SKM-1 (cell line): ENCODE data around the gene WDR88.
A peak's percentile ranks its signal among the peaks of the same experiment; 100 is the strongest.
"Not testable (repeated sequence)": the region's sequence is repeated elsewhere in the genome, so short reads cannot be mapped to it uniquely, and the experiment has no call there.

Source experiments
- DNase-seq: peaks from one replicate; lab custom pipeline; 2025; ENCODE audit not compliant: unreplicated experiment; lab: John Stamatoyannopoulos, UW

The WDR88 gene

DNA sequence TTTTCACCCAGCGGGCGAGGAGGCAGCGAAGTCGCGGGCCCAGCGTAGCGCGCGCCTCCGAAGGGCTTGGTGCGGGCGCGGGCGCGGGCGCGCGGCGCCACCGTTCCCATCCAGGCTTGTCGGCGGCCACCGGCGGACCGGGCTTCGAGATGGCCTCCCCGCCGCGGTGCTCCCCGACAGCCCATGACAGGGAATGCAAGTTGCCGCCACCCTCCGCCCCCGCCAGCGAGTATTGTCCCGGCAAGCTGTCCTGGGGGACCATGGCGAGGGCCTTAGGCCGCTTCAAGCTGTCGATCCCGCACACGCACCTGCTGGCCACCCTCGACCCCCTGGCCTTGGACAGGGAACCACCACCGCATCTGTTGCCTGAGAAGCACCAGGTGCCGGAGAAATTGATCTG lies at the start of gene WDR88:
TSS of gene WDR88 (plus strand) at position 94 of the 400 bp plus-strand sequence. CDS start at position 150, 56 bp downstream.
- DNase-seq: no peak

DNA sequence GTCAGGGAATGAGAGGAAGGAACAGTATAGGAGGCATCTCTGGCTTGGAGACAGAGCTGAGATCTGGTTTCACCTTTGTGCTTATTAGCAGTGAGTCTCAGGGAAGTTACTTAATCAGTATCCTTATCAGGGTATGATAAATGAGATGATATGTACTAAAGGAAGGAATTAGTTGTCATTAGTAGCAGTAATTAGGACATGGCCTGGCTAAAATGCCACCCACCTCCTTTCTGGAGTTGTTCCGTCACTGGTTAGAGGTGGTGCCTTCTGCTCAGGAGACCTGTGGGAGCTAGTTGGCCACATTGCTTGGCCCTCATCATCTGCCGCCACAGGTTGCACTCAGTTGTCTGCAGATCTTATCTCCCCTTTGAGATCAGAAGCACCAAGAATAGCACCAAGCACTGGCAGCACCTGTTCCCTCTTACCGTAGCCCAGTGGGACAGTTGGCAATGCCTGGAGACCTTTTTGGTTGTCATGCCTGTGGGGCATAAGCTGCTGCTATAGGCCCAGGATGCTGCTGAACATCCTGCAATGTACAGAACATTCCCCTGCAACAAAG lies 46.3 kb upstream of the WDR88 start:
- DNase-seq: no peak

DNA sequence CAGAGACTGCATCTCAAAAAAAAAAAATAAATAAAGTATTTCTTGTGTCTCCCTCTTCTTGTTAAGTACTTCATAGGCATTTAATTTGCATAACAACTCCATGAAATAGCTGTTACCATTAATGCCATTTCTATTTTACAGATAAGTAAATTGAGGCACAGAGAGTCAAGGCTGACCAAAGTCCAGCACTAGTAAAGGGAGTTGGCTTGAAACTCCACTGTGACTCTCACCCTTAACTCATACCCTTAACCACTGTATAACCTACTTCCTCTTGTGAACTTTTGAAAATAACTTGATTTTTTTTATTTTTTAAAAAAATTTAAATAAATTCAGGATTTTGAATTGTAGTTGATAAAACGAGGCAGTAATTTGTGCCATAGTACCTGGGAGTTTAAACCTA lies 45.0 kb upstream of the WDR88 start:
- no peak for DNase-seq

DNA sequence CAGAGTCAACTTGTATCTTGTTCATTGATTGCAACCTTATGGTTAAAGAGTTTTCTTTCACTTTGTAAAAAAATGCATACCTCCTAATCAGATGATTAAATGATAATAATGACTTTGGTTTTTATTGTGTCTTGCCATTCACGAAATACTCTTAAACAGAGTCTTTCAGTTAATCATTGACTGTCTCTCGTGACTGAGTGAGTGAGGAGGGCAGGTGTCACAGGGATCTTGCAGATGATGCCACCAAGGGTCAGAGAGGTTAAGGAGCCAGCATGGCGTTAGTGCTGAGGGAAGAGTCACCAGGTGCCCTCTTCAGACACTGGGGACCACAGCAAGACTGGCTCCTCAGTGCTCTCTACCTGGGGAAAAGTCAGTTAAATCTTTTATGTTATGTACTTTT lies 42.9 kb upstream of the WDR88 start:
- DNase-seq: no peak

GRCh38 chr19:33090179-33090578 lies 41.7 kb upstream of the WDR88 start:
- DNase-seq: no peak

DNA sequence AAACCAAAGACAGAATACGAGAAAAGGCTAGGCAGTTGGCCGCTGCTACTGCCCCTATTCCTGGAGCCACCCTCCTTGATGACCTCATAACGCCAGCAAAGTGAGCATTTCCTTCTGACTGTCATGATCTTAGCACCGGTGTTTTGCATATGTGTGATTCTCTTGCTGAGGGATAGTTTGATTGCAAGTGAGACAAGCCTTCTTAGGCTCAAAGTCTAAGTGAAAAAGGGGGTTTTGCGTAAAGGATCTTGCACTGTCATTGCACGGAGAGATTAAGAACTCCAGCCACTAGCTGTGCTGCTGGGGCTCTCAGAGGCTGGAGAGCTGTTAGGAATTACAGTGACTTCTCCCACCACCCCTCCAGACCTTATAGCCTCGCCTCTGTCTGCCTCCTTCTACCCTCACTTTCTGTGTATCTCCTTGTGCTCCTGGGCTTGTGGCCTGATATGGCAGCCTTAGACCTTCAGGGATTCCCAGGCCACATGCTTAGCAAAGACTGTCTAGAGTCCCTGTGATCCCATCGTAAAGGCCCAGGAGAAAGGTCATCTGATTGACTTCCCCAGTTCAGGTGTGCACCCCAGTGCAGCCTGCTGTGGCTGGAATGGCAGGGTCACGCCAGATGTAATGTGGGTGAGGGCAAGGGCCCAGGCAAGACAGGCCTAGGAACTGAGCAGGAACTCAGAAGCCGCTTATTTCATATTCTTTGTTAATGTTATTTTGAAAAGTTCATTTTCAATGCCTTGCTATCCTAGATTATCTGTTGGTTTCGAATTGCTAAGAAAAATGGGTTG lies 38.3 kb upstream of the WDR88 start:
- no peak for DNase-seq

- no peak for DNase-seq
Observed at GRCh38 chr19:33094436-33095067, 37.4 kb upstream of the WDR88 start.

DNA sequence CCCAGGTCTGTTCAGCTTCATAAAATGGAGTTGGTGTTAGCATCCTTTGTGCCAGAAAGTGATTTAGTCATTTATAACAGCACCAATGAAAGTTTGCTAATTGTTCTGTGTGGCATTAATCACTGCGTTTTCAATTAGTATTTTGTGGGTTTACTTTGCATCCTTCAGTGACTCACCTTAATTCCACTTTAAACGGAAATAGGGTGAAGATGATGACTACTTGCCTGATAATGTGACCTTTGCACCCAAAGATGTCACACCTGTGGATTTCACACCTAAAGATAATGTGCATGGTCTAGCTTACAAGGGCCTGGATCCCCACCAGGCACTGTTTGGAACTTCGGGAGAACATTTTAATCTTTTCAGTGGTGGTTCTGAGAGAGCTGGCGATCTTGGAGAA lies 35.9 kb upstream of the WDR88 start:
- no peak for DNase-seq

GRCh38 chr19:33098055-33098534 lies 33.8 kb upstream of the WDR88 start:
- DNase-seq: no peak

DNA sequence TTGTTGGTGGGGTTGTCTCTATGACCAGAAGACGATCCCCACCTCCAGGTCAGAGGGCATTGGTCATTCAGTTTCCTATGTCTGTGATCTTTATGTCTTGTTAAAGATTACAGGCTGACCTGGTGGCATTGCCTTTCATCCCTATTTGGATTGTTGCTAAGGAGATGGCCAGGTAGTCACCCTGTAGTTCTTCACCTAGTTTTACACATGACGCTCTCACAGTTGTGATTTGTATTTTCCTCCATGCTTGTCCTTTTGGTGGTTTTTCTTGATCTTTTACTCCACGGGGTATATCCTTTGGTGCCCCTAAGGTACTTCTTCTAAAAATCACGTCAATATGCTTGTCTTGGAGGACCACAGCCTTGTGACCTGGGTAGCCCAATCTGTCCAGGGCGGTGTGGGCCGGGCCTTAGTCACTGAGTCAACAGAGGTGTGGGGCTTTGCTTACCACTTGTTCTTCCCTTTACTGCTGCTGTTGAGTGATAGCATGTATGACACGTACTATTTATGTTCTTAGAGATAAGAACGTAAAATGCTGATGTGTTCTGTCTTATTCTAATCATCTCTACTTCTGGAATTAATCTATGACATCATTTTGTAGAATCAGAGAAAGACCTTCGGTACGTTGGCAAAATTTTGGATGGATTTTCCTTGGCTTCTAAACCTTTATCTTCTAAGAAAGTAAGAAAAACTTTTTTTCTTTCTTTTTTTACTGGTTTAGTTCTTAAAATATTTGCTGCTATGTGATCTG lies 30.8 kb upstream of the WDR88 start:
- DNase-seq: no peak

DNA sequence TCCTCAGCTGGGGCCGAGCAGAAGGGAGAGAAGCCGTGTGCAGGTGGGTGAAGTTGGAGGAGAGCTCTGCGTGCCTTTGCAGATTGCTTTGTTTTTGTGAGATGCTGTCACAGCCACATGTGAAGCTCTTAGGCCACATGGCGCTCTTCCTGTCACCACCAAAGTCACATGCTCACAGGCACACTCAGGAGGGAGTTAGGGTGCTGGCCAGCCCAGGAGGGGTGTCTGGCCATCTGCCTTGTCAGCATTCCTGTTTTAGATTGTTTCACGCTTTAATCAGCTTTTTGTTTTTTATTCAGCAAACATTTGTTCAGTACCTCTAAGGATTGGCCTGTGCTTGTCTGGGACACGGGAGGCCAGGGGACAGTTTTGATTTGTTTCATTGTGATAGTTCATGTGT lies 29.0 kb upstream of the WDR88 start:
- DNase-seq: no peak

- no peak for DNase-seq
Observed at GRCh38 chr19:33108161-33108560, 23.8 kb upstream of the WDR88 start.

DNA sequence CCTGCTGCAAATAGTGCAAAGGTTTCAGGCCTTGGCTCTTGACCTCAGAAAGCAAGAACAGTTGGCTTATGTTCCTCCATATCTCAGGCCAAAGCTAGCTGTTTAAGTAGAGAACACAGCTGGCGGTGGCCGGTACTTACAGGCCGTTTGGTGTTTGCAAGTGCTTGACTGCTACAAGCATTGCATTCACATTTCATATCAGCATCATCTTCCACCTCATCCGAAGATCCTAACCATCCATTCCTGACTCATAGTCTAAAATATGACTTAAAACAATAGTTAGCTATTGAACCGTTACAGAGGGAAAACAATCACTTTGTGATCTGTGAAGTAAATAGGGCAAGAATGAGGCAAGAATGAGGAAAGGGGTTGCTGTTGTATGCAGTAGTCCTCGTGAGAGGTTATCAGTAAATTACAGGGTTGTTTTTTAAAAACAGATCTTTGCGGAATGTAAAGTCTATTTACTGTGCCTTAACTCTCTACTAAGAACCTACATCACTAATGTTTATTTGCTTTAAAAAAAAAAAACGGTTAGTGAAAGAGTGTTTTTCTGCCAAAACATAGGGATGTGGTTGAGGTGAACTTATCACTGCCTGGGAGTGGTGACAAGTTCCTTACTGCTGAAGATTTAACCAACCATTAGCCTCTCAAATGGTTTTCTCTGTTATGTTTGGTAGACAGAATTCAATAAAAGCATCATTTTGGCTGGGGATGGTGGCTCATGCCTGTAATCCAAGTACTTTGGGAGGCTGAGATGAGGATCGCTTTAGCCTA lies 21.6 kb upstream of the WDR88 start:
- no peak for DNase-seq

DNA sequence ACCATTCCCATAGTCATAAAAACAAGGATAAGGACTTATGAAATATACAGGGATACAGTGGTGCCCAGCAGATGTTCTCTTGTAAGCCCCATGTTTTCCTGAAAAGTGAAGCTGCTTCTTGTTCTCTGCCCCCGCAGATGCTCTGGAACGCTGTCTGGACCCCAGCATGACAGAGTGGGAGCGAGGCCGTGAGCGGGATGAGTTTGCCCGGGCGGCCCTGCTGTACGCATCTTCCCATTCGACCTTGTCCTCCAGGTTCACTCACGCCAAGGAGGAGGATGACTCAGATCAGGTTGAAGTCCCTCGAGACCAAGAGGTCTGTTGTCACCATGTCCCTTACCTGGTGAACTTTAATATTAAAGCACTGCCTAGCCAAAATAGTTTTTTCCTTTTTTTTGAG lies 20.3 kb upstream of the WDR88 start:
- DNase-seq: no peak

DNA sequence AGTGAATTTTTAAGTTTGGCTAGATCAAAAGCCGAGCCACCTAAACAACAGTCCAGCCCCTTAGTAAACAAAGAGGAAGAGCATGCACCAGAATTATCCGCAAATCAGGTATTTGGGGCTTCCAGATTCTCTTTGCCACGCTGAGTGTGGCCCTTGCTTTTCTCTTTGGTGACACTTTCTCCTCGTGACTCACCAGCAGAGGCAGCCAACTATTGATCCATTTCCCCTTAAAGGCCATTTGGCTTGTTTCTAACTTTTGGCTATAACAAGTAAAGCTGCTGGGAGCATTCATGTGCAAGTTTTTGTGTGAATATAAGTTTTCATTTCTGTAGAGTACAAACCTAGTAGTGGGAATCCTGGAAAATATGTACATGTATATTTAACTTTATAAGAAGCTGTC lies 17.6 kb upstream of the WDR88 start:
- no peak for DNase-seq

DNA sequence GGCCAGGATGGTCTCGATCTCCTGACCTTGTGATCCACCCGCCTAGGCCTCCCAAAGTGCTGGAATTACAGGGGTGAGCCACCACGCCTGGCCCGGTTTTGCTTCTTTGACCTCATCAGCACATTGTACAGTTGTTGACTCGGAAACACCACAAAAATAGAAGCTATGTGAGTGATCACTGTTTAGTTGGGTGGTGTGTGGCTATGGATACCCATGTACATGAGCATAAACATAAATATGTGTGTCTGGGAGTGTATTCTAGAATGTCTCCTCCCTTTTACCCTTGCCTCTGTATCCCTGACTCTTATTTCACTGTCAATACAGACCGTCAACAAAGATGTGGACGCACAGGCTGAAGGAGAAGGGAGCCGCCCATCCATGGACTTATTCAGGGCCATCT lies 14.4 kb upstream of the WDR88 start:
- DNase-seq: no peak

DNA sequence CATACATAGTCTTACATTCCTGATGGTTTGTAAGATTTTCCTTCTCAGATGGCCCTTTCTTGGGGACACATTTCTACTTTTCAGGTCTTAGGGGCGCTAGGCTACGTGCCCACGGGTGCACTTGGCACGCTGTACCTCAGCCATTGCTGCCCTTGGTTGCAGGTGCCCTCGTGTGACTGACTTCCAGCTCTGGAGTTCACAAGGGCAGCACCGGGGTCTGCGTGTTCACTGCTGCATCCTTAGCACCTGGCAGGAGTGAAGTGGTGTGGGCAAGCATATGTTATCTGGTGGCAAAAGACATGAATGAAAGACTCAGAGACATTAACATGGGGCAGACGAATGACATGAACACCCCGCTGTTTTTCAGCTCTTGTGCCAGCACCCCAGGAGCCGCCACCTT lies 13.3 kb upstream of the WDR88 start:
- no peak for DNase-seq

GRCh38 chr19:33124207-33125098 lies 7.5 kb upstream of the WDR88 start:
- no peak for DNase-seq

- peak; percentile 68 for DNase-seq
Observed at GRCh38 chr19:33125929-33126388, 6.0 kb upstream of the WDR88 start.

- DNase-seq: not testable (repeated sequence)
Observed at GRCh38 chr19:33126712-33127111, 5.2 kb upstream of the WDR88 start.
